ENCODE data around the gene TM4SF1. TPM values are rescaled to one million over a fixed set of nuclear protein-coding genes. Genes with fewer than 3 reads are reported as not detected.

The TM4SF1 gene
- total RNA-seq, 4 donors from 2014 or later: 50.6 to 142 (median 73.8) TPM

- no peak for TF ChIP-seq CTCF (IDR thresholded peaks at IDR 0.05; ENCODE audit: low read depth)
Observed at GRCh38 chr3:149368201-149368673, 9.2 kb downstream of the TM4SF1 start.

GRCh38 chr3:149366941-149367840 is 10.3 kb downstream of the TM4SF1 start:
- TF ChIP-seq CTCF (IDR thresholded peaks at IDR 0.05; ENCODE audit: low read depth): no peak

GRCh38 chr3:149366031-149366430 is 11.4 kb downstream of the TM4SF1 start:
- TF ChIP-seq CTCF (IDR thresholded peaks at IDR 0.05; ENCODE audit: low read depth): no peak

GRCh38 chr3:149364624-149365023 is 12.8 kb downstream of the TM4SF1 start:
- no peak for TF ChIP-seq CTCF (IDR thresholded peaks at IDR 0.05; ENCODE audit: low read depth)

- no peak for TF ChIP-seq CTCF (IDR thresholded peaks at IDR 0.05; ENCODE audit: low read depth)
Observed at GRCh38 chr3:149363053-149363452, 14.4 kb downstream of the TM4SF1 start.

GRCh38 chr3:149362366-149362765 is 15.1 kb downstream of the TM4SF1 start:
- no peak for TF ChIP-seq CTCF (IDR thresholded peaks at IDR 0.05; ENCODE audit: low read depth)

- TF ChIP-seq CTCF (IDR thresholded peaks at IDR 0.05; ENCODE audit: low read depth): no peak
Observed at GRCh38 chr3:149356630-149357029, 20.8 kb downstream of the TM4SF1 start.
